Occipital lobe (tissue), 2 donors: ENCODE measurements around the gene TPSAB1. TPM values are rescaled to one million over a fixed set of nuclear protein-coding genes. Genes with fewer than 3 reads are reported as not detected.
"Not testable (repeated sequence)": the region's sequence is repeated elsewhere in the genome, so short reads cannot be mapped to it uniquely, and the experiment has no call there.

Experiments used
- DNase-seq: peaks from one replicate; lab custom pipeline; 2025; lab: John Stamatoyannopoulos, UW
- total RNA-seq: library from RNA; depleted of rRNA; stranded (reverse); fragments of >200 nt; gene quantifications from one replicate; pipeline ENCODE4 v1.2.3, GENCODE V29; 2014

Gene TPSAB1
- total RNA-seq, 1 donor from 2014 or later, result not detected

DNA sequence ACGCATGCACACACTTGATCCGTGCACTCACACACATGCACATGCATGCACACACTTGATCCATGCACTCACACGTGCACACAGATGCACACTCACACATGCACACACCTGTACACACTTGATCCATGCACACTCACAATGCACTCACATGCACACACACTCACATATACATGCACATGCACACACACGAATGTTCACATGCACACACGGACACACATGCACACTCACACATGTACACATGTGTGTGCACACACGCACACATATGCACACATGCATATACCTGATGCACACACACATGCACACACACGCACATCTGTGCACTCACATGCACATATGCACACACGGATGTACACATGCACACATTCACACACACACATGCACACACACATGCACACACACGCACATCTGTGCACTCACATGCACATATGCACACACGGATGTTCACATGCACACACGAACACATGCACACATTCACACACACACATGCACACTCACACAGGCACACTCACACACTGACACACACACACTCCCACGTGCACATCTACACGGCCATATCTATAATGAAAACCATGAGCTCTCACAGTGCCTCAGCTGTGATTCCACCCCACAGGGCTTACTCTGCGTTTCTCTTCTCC is 7.5 kb downstream of the TPSAB1 start:
- DNase-seq, result not testable (repeated sequence)

DNA sequence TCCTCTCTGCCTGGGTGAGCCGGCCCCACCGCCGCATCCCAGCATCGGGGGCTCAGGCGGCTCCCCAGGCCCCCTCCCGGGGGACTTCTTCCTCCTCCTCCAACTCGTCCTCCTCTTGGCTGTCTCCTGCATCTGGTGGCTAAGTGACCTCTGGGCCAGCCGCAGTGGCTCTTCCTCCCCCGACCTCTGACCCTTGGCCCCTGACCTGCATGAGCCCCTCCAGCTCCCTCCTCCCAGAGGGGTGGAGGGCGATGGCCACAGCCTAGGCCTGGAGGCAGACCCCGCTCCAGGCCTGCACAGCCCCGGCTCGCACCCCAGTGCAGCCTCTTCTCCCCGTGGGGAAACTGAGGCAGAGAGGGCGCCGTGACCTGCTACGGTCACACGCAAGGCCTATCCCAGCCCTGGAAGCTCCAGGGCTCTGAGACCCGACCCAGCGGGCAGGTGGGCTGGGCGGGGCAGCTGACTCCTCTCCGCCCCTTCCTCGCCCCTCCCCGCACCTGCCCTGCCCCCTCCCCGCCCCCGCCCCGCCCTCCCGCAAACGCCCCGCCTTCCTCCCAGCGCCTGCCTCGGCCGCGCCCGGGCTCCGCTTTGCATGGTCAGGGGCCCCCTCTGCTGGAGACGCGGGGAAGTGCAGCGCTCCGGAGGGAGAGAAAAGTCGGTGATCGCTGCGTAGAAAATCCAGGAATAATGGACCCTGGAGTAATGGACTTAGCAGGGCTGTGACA is 8.7 kb downstream of the TPSAB1 start:
- not testable (repeated sequence) for DNase-seq

DNA sequence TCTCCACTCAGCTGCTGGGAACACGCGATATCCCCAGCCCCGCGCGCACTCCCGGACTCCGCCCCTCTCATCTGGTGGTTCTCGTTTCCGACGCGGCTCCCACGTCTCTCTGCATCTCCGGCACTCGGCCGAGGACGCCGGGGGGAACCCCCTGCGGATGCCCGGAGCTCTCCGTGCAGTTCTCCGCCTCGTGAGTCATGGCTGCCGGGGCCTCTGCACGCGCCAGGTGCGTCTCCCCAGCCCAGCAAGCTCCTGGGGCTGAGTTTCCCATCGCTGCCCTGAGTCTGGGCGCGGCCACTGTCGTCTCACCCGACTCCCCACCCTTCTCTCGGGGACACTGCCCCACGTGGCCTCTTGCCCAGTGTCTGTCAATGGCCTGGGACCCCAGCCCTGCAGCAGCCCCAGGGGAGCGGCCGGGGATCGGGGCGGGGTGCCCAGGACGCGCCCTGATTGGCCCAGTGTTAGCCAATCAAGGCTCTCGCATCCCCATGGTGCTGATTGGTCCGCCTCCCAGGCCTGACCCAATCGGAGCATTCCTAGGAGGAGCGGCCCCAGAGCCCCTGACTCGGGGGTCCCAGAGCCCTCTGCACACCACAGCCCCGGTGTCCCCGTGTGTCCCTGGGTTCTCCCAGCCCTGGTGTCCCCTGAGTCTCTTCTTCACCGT is 13.3 kb downstream of the TPSAB1 start:
- DNase-seq, result not testable (repeated sequence)

DNA sequence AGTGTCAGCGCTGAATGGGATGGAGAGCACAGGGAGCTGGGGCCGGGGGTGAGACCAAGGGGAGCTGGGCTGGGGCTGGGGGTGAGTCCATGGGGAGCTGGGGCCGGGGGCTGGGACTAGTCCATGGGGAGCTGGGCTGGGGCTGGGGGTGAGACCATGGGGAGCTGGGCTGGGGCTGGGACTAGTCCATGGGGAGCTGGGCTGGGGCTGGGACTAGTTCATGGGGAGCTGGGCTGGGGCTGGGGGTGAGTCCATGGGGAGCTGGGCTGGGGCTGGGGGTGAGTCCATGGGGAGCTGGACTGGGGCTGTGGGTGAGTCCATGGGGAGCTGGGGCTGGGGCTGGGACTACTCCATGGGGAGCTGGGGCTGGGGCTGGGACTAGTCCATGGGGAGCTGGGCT is 14.3 kb downstream of the TPSAB1 start:
- DNase-seq, result not testable (repeated sequence)

DNA sequence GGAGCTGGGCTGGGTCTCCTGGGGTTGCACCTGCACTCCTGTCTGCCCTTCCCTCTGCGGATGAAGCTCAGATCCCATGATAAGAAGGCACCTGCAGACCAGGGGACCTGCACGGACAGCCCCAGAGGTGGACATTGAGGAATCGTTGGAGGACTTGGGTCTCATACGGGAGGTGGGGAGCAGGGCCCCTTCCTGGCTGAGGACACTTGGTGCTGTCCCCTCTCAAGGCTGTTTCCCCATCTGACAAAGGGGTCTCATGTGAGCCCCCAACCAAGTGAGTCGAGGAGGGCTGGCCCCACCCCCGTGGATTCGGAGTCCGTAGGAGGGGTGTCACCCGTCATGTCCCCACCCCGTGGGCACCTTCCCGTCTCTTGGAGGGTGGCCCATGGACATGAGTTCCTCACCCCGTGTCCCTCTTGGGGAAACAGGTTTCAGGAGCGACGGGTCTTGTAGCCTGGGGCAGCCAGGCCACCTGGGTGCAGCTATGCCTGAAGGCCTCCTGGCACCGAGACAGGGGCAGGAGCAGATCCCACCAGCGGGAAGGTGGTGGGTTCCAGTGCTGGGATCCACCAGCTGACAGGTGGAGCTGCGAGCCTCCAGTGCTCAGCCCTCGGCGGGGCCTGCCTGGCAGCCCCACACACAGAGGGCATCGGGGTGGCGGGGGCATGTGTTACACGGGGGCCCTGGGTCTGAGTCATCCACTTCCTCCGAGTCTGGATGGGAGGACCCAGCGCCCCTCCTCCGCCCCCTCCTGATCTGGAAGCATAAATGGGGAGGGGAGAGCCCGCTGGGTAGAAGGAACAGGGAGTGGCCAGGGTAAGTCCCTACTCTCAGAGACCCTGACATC is 15.0 kb downstream of the TPSAB1 start, which contains the start of gene TPSD1:
Gene TPSD1 (plus strand): TSS at position 794 of the 847 bp plus-strand sequence. CDS start 212 bp downstream, outside the sequence.
- not testable (repeated sequence) for DNase-seq

DNA sequence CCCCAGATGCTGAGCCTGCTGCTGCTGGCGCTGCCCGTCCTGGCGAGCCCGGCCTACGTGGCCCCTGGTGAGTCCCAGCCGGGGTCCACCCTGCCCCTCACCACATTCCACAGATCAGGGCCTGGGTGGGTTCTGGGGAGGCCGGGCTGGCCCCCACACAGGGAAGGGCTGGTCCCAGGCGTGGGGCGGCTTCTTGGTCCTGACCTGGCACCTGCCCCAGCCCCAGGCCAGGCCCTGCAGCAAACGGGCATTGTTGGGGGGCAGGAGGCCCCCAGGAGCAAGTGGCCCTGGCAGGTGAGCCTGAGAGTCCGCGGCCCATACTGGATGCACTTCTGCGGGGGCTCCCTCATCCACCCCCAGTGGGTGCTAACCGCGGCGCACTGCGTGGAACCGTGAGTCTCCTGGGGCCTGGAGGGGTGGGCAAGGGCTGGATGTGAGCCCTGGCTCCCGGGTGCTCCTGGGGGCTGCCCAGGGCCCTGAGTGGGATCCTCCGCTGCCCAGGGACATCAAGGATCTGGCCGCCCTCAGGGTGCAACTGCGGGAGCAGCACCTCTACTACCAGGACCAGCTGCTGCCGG is 15.9 kb downstream of the TPSAB1 start:
- not testable (repeated sequence) for DNase-seq

DNA sequence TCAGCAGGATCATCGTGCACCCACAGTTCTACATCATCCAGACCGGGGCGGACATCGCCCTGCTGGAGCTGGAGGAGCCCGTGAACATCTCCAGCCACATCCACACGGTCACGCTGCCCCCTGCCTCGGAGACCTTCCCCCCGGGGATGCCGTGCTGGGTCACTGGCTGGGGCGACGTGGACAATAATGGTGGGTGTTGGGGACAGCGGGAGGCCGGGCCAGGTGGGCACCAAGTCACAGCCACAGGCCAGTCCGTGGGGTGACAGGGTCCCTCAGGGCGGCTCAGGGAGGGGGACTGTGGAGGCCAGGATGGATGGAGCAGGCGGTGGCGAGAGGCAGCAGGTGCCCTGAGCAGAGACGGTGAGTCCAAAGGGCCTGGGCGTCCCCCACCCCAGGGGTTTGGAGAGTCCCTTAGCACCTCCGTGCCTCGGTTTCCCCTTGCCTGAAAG is 16.4 kb downstream of the TPSAB1 start:
- DNase-seq, result no peak

DNA sequence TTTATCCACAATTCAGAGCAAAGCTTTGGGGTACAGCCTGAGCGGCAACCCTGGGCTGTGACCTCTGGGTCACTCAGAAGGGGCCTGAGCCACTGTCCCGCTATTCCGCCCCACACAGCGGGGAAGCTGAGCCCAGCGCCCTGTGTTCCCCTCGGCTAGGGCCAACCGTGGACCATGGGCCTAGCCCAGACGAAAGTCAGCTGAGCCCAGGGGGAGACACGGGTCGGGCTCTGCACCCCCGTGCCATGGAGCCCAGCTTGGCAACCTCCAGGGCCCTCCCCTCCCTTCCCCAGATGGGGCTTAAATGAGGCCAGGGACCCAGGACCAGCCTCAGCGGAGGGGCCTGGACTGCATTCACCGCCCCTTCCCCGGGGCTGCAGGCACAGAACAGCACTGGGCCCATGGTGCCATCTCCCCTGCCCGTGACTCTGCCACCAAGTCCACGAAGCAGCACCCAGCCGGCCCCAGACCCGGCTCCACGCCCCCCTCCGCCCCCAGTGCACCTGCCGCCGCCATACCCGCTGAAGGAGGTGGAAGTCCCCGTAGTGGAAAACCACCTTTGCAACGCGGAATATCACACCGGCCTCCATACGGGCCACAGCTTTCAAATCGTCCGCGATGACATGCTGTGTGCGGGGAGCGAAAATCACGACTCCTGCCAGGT is 17.2 kb downstream of the TPSAB1 start:
- DNase-seq, result no peak

DNA sequence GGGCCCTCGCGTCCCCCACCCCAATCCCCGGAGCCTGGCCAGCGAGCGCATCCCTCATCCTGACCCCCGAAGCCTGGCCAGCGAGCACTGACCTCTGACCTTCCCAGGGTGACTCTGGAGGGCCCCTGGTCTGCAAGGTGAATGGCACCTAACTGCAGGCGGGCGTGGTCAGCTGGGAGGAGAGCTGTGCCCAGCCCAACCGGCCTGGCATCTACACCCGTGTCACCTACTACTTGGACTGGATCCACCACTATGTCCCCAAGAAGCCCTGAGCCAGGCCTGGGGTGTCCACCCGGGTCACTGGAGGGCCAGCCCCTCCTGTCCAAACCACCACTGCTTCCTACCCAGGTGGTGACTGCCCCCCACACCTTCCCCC is 17.7 kb downstream of the TPSAB1 start:
- DNase-seq, result no peak

DNA sequence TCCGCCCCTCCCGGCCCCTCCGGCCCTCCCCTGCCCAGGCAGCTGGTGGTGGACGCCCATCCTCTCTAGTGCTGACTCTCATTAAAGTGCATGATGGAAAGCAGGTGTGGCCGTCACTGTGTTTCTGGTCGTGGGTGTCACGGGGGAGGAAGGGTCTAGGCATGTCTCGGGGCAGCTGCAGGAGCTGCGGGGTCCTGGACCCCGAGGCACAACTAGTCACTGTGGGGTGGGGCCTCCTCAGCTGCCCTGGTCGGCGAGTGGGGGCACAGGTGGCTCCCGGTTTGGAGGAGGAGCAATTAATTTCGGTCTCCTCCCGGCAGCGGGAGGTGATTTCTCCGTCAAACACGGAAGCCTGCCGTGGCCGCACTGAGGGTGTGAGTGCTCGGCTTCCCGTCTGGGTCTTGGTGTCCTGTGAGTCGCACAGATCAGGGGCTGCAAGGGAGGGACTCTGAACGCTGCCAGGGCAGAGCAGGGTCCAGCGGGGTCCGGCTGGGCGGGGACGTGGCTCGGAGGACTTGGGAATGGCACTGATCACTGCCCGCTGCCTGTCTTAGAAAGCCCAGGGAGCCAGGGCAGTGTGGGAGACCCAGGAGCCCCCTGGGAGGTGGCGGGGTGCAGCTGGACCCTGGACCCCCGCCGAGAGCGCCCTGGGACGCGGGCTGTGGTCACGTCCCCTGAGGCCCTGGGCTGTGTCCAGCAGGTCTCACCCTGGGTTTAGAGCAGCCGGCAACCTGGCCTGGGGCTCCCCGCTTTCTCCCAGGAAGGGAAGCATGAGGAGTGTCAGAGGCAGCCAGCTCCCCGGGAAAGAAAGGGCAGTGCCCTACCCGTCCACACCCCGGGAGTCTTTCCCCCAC is 18.6 kb downstream of the TPSAB1 start:
- DNase-seq, result no peak

DNA sequence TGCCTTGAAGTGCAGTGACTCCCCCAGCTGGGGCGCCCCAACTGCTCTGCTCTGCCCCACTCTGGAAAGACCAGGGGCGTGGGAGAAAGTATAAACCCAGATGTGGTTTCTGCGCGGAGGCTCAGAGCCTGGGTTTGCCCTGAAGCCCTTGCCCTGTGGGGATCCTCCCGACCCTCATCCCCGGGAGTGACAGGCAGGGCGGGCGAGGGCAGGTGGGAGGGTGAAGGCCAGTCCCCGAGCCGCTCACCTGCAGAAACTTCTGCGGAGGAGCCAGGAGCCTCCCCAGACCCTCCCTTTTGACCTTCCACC is 19.2 kb downstream of the TPSAB1 start:
- DNase-seq, result no peak

DNA sequence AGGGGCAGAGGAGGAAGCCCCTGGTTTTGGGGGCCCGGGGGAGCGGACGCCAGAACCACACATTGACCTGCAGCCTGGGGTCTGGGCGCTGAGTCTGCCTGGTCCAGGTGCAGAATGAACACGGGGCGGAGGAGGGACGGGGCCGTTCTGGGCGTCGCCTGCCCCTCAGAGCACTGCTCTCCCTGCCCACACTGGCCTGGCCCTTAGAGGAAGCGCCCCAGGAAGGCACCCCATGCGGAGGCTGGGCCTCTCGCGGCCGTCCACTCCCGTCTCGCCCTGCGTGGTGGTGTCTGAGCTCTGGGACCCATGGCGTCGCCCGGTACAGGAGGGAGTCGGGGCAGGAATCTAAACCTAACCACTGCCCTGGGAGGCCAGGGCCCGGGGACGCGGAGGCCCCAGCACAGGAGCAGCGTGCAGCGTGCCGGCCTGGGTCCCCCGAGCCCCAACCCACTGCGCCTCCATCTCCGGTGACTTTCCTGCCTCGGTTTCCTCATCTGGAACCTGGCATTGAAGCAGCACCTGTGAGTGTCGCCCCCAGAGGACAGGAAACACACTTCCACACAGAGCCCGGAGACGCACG is 19.7 kb downstream of the TPSAB1 start:
- no peak for DNase-seq

DNA sequence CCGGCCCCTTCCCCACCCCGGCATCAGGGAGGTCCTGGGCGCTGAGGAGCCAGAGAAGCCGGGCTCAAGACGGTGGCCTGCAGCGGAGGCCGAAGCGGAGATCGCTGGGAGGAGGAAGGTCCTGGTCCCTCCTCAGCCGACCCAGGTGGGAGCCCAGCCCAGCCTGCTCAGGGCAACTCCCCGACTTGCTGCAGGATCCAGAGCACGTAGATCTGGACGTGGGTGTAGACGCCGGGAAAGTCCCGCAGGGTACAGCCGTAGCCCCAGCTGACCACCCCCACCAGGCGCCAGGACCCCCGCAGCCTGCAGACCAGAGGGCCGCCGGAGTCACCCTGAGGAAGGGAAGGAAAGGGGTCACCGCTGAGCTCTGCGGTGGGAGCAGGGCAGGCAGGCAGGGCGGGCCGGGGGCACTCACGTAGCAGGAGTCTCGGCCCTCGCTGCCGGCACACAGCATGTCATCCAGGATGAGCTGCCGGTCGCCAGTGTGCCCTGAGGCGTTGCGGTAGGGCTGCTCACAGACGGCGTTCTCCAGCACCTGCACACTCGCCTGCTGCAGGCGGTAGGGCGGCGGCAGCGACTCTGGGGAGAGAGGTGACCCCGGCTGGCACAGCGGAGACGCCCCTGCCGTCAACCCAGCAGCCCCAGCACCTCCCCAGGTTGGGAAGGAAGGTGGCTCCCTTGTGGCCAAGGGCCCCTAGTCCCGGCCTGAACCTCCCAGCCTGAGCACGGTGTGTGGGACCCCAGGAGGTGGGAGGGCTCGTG is 20.8 kb downstream of the TPSAB1 start:
- DNase-seq, result no peak

DNA sequence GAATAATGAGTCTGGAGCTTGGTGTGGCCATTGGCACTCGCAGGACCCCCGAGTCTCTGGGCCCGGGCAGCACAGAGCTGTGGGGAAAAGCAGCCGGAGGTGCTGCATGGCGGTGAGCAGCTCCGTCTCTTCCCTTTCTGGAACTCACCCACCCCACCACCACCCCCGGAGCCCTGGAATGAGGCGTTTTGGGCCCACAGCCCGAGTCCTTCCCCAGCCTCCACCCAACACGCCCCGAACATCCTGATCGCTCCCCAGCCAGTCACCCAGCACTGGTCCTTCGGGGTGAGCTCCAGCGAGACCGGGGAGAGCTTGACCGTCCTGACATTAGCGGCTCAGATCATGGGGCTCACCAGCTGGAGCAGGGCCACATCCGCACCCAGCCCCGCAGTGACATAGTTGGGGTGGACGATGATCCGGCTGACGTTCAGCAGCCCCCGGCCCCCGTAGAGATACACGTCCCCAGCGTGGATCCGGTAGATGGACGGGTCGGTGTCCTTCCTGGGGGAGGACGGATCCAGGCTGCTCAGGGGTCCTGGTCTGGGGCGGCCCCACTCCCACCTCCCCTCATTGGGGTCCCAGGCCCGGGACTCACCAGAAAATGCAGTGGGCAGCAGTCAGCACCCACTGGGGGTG is 21.8 kb downstream of the TPSAB1 start:
- no peak for DNase-seq

DNA sequence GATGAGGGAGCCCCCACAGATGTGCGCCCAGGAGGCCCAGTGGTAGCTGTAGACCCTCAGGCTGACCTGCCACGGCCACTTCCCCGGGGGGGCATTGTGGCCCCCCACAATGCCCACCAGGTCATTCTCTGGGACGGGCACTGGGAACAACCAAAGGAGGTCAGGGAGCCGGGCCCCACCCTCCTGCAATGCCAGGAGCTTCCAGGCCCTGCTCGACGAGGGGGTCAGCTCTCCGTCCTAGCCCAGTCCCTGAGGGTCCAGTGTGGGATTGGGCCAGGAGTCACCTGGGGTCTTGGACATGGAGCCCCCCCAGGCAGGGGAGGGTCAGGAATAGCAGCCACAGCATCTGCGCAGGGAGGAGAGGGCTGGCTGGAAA is 22.3 kb downstream of the TPSAB1 start:
- DNase-seq, result no peak

DNA sequence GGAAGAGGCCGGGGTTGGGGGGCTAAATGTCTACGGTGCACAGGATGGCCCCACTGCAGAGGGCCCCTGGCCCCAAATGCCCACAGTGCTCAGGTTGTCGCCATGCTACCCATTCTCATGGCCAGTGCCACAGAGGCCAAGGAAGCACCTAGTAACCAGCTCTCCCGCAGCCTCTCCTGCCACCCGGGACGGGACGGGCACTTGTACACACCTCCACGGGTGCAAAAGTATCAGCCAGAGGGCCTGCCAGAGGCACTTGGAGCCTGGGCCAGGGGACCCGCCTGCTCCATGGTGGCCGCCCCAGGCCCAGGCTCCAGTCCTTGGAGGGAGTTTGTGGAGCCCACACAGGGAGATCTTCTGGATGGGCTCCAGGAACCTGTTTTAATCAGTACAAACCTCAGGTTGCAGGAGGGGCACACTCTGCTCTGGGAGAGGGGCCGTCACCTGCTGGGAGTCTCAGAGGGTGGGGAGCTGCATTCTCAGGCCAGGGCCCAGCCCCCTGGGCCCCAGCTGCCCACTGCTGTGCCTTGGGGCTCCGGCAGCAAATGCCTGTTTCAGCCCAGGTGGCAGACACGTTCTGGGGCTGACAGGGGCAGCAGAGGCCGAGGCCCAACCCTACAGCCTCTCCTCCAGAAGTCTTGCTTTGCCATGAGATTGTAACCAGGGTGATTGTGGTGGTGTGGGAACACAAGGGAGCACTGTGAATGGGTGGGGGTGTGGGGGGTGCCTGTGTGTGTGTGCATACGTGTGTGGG is 23.3 kb downstream of the TPSAB1 start:
- no peak for DNase-seq

DNA sequence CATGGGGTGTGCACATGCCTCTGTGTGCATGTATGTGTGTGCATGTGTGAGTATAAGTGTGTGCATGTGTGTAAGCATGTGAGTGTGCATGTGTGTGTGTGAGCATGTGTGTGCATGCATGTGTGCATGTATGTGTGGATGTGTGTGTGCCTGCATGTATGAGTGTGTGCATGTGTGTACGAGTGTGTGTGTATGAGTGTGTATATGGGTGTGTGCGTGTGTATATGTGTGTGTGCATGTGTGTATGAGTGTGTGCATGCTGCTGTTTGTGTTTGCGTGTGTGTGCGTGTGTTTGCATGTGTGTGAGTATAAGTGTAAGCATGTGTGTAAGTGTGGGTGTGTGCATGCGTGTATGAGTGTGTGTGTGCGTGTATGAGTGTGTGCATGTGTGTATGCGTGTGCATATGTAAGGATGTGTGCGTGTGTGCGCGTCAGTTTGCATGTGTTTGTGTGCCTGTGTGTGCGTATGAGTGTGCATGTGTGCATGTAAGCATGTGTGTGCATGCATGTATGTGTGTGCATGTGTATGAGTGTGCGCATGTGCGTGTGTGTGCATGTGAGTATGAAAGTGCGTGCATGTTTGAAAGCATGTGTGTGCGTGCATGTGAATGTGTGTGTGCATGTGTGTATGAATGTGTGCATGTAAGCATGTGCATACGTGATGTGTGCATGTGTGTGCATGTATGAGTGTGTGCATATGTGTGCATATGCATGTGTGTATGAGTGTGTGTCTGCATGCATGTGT is 24.0 kb downstream of the TPSAB1 start:
- no peak for DNase-seq
